ENCODE measurements around the gene PTPRM. TPM values are rescaled to one million over a fixed set of nuclear protein-coding genes. Genes with fewer than 3 reads are reported as not detected.

The PTPRM gene
- total and polyA plus RNA-seq, 2 donors (not counting 3 experiments of a cell fraction or from before 2014, with no cell fraction given) = 37.4 to 43.7 TPM

- intact Hi-C loops (cut with micrococcal nuclease) (no loop called here), dilution Hi-C loops (cut with MboI; ENCODE audit: extremely low pct_ligation_motif_present, low sequenced_read_pairs) (no loop called here)
- H2AFZ ChIP-seq (ENCODE audit: low read depth, low read length) = peak overlapping the region; percentile 41
- H3K4me1 ChIP-seq (ENCODE audit: control insufficient read depth, extremely low read depth, insufficient read depth, low read length) = peaks cover 15% of the 10 kb centered on the region
- no peaks in the 10 kb centered on the region for H3K79me2 ChIP-seq (ENCODE audit: control insufficient read depth, insufficient read depth, low read length)
- ChIA-PET CTCF (interaction anchor here (1.2 to 1.6 kb wide), 6 partner anchors 20 to 489 kb away, joined by 3 to 8 read pairs (median 5); partner anchors contain the start of gene PTPRM), POLR2A (no interaction called here)
- FAIRE-seq = peak; percentile 59
- H4K20me1 ChIP-seq (replicated peaks; ENCODE audit: control insufficient read depth, extremely low read depth, insufficient read depth, low read length) = no peaks in the 10 kb centered on the region
- no TSS peak for BruUV-seq (replicated peaks)
- H3K4me2 ChIP-seq (ENCODE audit: insufficient read depth, low read length) = peak overlapping the region; percentile 59
- H3K27ac ChIP-seq (ENCODE audit: insufficient read depth, low read depth, low read length) = peak overlapping the region; percentile 39
- no peak overlapping the region for H3K4me3 ChIP-seq (replicated peaks in 1 of 3; ENCODE audit: insufficient read depth in 1 of 3, low read depth in 1 of 3, low read length in 3 of 3)
- no peaks in the 10 kb centered on the region for H3K27me3 ChIP-seq (ENCODE audit: control insufficient read depth in 2 of 2, insufficient read depth in 2 of 2, low read length in 2 of 2)
- no peak overlapping the region for H3K9ac ChIP-seq (replicated peaks; ENCODE audit: extremely low read depth, insufficient read depth, low read length)
- H3K9me1 ChIP-seq (replicated peaks; ENCODE audit: control insufficient read depth, extremely low read depth, insufficient read depth, low read length) = no peaks in the 10 kb centered on the region
- H3K36me3 ChIP-seq (ENCODE audit: control insufficient read depth in 2 of 2, extremely low read depth in 1 of 2, insufficient read depth in 2 of 2, low read length in 2 of 2) = no peaks in the 10 kb centered on the region
- peak; percentile 70 for DNase-seq (ENCODE audit: low read depth, low spot score)
- TF ChIP-seq POLR2A (IDR thresholded peaks at IDR 0.05; ENCODE audit: low read depth, low read length) (no peak), MAX (IDR thresholded peaks at IDR 0.05; ENCODE audit: insufficient read depth, insufficient read length) (no peak), POLR2AphosphoS5 (IDR thresholded peaks at IDR 0.05; ENCODE audit: insufficient read depth, low read depth, low read length) (no peak), GATA2 (IDR thresholded peaks at IDR 0.05; ENCODE audit: insufficient read depth, insufficient read length, low read depth, low read length) (peak; percentile 51), CTCF (IDR thresholded peaks at IDR 0.05; ENCODE audit: extremely low read depth in 1 of 2, insufficient read depth in 1 of 2, low read depth in 1 of 2, low read length in 2 of 2) (no peak), EZH2 (IDR thresholded peaks at IDR 0.05; ENCODE audit: borderline replicate concordance, low read depth, low read length, severe bottlenecking) (no peak), FOS (IDR thresholded peaks at IDR 0.05; ENCODE audit: borderline replicate concordance, insufficient read depth, low read length) (peak; percentile 36), MYC (IDR thresholded peaks at IDR 0.05; ENCODE audit: low read depth, low read length) (no peak), JUN (IDR thresholded peaks at IDR 0.05; ENCODE audit: borderline replicate concordance, insufficient read depth, insufficient read length, low read depth) (no peak)
- no peaks in the 10 kb centered on the region for H3K9me3 ChIP-seq (replicated peaks; ENCODE audit: control insufficient read depth, insufficient read depth, low read length)
Observed at GRCh38 chr18:7760967-7761948, 194.1 kb downstream of the PTPRM start.

Data from endothelial cell of umbilical vein (primary cell).